Measurements from ENCODE around the gene TMEM201. TPM values are rescaled to one million over a fixed set of nuclear protein-coding genes. Genes with fewer than 3 reads are reported as not detected.
A peak's percentile ranks its signal among the peaks of the same experiment; 100 is the strongest.

Gene TMEM201
- total and polyA plus RNA-seq, 2 of the 13 experiments (the other 11 are each of a cell fraction or from before 2014, with no cell fraction given) = 1.5 to 8.2 TPM

GRCh38 chr1:9613625-9614299, 25.1 kb downstream of the TMEM201 start:
- in situ Hi-C loops (cut with HindIII; ENCODE audit: extremely low pct_ligation_motif_present, low pct_unique_long_range_greater_than_20kb) (no loop called here), intact Hi-C loops (cut with micrococcal nuclease; ENCODE audit: unreplicated experiment) (no loop called here)
- BruUV-seq (replicated peaks) = no TSS peak
- Histone ChIP-seq H3K4me1 (ENCODE audit: insufficient read depth, low read length) (peaks cover 6% of the 10 kb centered on the region; the same call in 1 of the 2 replicates), H4K20me1 (ENCODE audit: insufficient read depth, low read length) (no peaks in the 10 kb centered on the region), H3K9ac (ENCODE audit: insufficient read depth, low read depth, low read length) (no peak overlapping the region), H3K79me2 (ENCODE audit: insufficient read depth, low read length) (no peaks in the 10 kb centered on the region), H2AFZ (ENCODE audit: low read length) (no peak overlapping the region), H3K36me3 (replicated peaks in 1 of 2; ENCODE audit: control insufficient read depth in 1 of 2, insufficient read depth in 2 of 2, low read length in 2 of 2) (peaks cover 11 to 15% of the 10 kb centered on the region in 2 experiments; a peak in 2 of 5 replicates), H3K4me2 (ENCODE audit: low read depth, low read length) (no peak overlapping the region), H3K9me3 (ENCODE audit: low read length) (no peaks in the 10 kb centered on the region), H3K27ac (ENCODE audit: extremely low read length, insufficient read depth, low read length) (no peak overlapping the region), H3K27me3 (ENCODE audit: control insufficient read depth in 1 of 2, insufficient read depth in 2 of 2, low read length in 2 of 2) (0 out of 5 replicates have a peak, but pooled peaks cover 0 to 1% of the 10 kb centered on the region in 2 experiments), H3K4me3 (replicated peaks in 1 of 3; ENCODE audit: insufficient read depth in 1 of 3, low read depth in 2 of 3, low read length in 3 of 3) (no peak overlapping the region)
- ATAC-seq = no peak
- no peak for DNase-seq (ENCODE audit: low spot score)
- ChIA-PET CTCF (ENCODE audit: low intra/inter-chr PET ratio, low total read pairs) (no interaction called here), POLR2A (no interaction called here)
- FAIRE-seq = no peak
- TF ChIP-seq ZNF75D (CRISPR knock-in tag; IDR thresholded peaks at IDR 0.05; ENCODE audit: borderline replicate concordance) (no peak), ELF1 (CRISPR knock-in tag; IDR thresholded peaks at IDR 0.05) (no peak), SSRP1 (CRISPR knock-in tag; IDR thresholded peaks at IDR 0.05) (no peak)
- 91% methylated on average over 14 of the region's 17 CpGs for WGBS (ENCODE audit: low lambda C conversion rate)

DNA sequence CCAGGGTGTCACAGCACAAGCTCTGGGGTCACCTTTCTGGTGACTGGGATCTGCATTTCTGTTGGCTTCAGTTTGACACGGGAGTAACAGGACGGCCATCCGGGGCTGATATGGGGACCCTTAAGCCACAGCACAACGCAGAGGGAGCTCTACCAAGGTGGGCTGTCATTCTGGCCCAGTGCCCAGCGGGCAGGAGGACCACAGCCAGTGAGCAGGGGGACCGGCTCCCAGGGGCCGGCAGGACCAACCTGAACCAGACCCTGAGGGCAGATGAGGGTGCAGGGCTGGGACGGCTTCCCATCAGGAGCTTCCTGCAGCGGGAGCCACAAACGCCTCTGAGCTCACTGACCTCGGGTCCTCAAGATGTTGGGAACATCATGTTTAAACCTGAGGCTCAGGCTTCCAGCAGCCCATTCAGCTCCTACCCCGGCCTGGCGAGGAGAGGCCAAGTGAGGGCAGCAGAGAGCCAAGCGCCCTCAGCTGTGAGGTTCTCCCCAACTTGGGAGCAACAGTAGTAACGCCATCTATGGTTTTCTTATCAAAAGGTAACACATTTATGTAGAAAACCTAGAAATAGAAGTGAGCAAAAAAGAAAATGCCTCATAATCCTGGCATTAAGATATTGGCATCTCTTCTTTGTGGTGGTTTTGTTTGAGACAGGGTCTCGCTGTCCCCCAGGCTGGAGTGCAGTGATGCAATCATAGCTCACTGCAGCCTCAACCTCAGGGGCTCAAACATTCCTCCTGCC, 26.8 kb downstream of the TMEM201 start:
- H3K9me3 ChIP-seq (ENCODE audit: low read length) = no peaks in the 10 kb centered on the region
- H3K27ac ChIP-seq (ENCODE audit: extremely low read length, insufficient read depth, low read length) = no peak overlapping the region
- H2AFZ ChIP-seq (ENCODE audit: low read length) = no peak overlapping the region
- H4K20me1 ChIP-seq (ENCODE audit: insufficient read depth, low read length) = no peaks in the 10 kb centered on the region
- FAIRE-seq (peak; percentile 77), DNase-seq (ENCODE audit: low spot score) (peak; percentile 35), ATAC-seq (peak; percentile 80)
- peaks cover 21% of the 10 kb centered on the region; the same call in 1 of the 2 replicates for H3K4me1 ChIP-seq (ENCODE audit: insufficient read depth, low read length)
- no peak overlapping the region for H3K4me2 ChIP-seq (ENCODE audit: low read depth, low read length)
- in situ Hi-C loops (cut with HindIII; ENCODE audit: extremely low pct_ligation_motif_present, low pct_unique_long_range_greater_than_20kb) (no loop called here), intact Hi-C loops (cut with micrococcal nuclease; ENCODE audit: unreplicated experiment) (no loop called here)
- peaks cover 0 to 1% of the 10 kb centered on the region in 2 experiments; a peak in 1 of 5 replicates for H3K27me3 ChIP-seq (ENCODE audit: control insufficient read depth in 1 of 2, insufficient read depth in 2 of 2, low read length in 2 of 2)
- POLR2A ChIA-PET = interaction anchor here (0.9 kb wide), 1 partner anchor 27 kb away, joined by 3 read pairs; the partner anchor contains the start of gene TMEM201
- H3K36me3 ChIP-seq (replicated peaks in 1 of 2; ENCODE audit: control insufficient read depth in 1 of 2, insufficient read depth in 2 of 2, low read length in 2 of 2) = peaks cover 4 to 8% of the 10 kb centered on the region in 2 experiments; a peak in 1 of 5 replicates
- CTCF ChIA-PET (ENCODE audit: low intra/inter-chr PET ratio, low total read pairs) = no interaction called here
- no peaks in the 10 kb centered on the region for H3K79me2 ChIP-seq (ENCODE audit: insufficient read depth, low read length)
- no peak overlapping the region for H3K4me3 ChIP-seq (replicated peaks in 1 of 3; ENCODE audit: insufficient read depth in 1 of 3, low read depth in 2 of 3, low read length in 3 of 3)
- WGBS (ENCODE audit: low lambda C conversion rate) = 43% methylated on average over 9 of the region's 16 CpGs
- BruUV-seq (replicated peaks) = no TSS peak
- H3K9ac ChIP-seq (ENCODE audit: insufficient read depth, low read depth, low read length) = no peak overlapping the region
- TF ChIP-seq ZNF878 (CRISPR knock-in tag; IDR thresholded peaks at IDR 0.05) = no peak
- TF ChIP-seq MLLT10 (CRISPR knock-in tag; IDR thresholded peaks at IDR 0.05) = no peak
- TF ChIP-seq, protein P1, sequence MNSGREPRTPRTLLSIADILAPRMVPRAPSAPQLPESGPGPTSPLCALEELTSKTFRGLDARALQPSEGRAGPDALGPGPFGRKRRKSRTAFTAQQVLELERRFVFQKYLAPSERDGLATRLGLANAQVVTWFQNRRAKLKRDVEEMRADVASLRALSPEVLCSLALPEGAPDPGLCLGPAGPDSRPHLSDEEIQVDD (CRISPR knock-in tag; IDR thresholded peaks at IDR 0.05; ENCODE audit: borderline replicate concordance) = no peak
- no peak for TF ChIP-seq HNRNPK (IDR thresholded peaks at IDR 0.05; ENCODE audit: low read depth, low read length, poor library complexity, severe bottlenecking)
- no peak for TF ChIP-seq ZFP82 (CRISPR knock-in tag; IDR thresholded peaks at IDR 0.05; ENCODE audit: borderline replicate concordance)
- TF ChIP-seq GRHL1 (CRISPR knock-in tag; conservative IDR thresholded peaks at IDR 0.05) = no peak
- TF ChIP-seq ZNF704 (CRISPR knock-in tag; IDR thresholded peaks at IDR 0.05; ENCODE audit: borderline replicate concordance) = no peak
- no peak for TF ChIP-seq WIZ (CRISPR knock-in tag; IDR thresholded peaks at IDR 0.05)
